ENCODE data around the gene ZNF771.

The ZNF771 gene

GRCh38 chr16:30407102-30407803 is at the start of gene ZNF771:
Gene ZNF771 (plus strand): TSS chr16:30407606. CDS start chr16:30408054, 448 bp downstream.
- no peak for FAIRE-seq

DNA sequence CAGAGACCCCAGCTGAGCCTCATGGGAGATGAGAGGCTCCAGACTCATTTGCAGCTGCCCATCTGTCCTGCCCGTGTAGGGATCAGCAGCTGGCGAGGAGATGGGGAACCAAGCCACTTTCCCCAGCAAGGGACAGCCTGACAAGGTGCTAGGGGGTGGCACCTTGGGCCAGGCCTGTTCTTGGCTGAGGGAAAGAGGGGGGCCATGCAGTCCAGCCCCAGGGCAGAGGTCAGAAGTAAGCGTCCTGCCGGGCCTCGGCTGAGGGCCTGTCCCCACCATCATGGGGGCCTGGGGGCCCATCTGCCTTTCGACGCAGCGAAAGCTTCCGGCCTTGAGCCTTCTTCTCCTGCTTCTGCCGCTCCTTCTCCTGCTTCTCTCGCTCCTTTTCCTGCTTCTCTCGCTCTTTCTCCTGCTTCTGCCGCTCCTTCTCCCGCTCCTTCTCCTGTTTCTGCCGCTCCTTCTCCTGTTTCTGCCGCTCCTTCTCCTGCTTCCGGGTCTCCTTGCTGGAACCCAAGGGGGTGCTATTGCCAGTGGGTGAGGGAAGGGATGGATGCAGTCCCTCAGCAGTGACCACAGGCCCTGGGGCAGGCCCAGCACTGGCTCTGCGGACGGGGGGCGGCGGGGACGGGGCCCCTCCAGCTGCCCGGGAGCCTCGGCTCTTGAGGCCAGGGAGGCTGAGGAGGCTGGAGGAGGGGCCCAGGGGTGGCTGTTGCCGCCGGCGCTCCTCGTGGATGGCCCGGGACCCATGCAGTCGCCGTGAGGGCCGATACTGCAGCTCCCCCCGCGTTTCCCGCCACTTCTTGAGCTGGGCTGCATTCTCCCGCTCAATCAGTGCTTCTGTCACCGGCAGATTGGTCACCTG is 49.5 kb upstream of the ZNF771 start:
- no peak for FAIRE-seq

GRCh38 chr16:30358577-30358936 is 48.8 kb upstream of the ZNF771 start:
- FAIRE-seq = no peak

DNA sequence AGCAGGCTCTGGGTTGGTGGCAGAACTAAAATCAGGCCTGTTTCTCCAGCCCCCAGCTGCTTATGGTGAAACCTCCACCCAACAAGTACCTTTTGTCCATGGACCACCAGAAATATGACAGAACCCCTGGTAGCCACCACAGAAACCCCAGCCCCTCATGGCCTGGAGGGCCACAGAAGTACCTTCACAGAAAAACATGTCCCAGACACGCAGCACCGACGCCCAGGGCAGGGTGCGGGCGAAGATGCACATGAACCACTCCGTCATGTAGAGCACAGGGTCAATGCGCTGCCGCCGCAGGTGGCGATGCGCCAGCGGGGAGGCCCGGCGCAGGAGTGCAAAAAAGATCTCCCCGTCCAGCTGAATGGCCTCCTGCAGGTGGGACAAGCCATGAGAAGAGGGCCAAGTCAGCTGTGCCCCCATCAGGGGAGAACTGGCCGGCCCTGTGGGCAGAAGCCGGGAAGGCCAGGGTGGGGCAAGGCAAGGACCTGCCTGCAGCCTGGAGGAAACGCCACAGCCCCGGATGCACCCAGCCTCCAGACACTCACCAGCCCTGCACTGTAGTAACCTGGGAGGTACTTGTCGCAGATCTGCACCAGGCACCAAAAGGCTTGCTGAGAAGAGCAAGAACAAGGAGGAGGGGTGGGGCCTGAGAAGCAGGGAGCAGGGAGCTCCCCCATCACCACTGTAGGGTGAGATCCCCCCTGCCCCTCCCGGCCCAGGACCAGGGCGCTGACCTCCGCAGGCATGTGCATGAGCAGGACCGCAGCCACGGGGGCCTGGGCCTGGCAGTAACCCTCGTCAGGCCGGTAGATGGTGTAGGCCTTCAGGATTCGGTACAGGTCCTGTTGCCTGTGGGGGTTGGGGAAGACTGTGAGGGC is 48.2 kb upstream of the ZNF771 start:
- FAIRE-seq = no peak

DNA sequence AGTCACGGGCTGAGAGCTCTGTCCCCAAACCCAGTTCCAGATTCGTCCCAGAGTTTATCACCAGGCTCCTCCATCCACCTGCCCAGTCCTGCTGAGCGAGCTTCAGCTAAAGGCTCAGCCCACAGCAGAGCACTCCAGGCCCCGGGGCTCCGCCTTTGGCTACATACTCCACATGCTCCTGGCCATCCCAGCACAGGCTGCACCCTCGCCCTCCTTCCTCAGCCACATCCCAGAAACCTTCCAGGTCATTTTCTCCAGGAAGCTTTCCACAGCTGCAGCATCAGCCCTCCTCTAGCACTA is 47.6 kb upstream of the ZNF771 start:
- FAIRE-seq = no peak

DNA sequence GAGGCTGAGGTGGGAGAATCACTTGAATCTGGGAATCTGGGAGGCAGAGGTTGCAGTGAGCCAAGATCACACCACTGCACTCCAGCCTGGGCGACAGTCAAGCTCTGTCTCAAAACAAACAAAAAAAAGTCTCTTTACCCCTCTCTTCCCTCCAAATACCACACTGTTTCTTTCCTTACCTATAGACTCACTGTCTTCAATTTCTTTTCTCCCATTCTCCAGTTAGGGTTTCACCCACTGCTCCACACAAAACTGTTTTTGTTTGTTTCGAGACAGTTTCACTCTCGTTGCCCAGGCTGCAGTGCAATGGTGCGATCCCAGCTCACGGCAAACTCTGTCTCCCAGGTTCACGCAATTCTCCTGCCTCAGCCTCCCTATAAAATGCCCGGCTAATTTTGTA is 46.2 kb upstream of the ZNF771 start:
- no peak for FAIRE-seq

- no peak for FAIRE-seq
Measured at GRCh38 chr16:30365200-30365599, 42.2 kb upstream of the ZNF771 start.

GRCh38 chr16:30366511-30366910 is 40.9 kb upstream of the ZNF771 start:
- FAIRE-seq = no peak

GRCh38 chr16:30367349-30368009 is 39.9 kb upstream of the ZNF771 start:
- FAIRE-seq = no peak

DNA sequence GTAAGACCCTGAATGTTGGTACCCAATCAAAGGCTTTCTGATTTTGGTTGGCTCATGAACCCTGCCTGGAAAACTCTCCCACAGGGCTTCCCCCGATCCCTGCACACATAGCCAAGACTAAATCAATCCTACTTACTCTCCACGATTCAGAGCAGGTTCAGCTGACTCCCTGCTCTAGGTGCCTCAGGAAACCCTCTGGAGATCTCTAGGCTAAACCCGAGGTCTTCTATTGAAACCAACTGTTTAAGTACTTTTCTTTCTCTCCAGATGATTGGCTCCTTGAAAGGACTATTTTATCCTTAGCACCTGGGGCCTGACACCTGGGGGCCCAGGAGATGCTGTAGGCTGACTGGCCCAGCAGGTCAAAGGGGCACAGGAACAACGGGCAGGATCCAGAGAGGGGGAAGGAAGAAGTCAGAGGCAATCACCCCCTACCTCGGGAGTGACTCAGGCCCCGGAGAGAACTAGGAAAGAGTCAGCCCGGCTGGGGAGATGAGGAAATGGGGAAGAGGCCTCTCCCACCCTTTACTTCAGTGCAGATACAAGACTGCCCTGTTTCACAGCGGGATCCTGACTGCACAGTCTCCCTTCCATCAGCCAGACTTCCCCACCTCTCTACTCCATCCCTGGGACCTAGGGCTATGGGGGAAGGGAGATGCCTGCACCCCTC is 39.1 kb upstream of the ZNF771 start:
- FAIRE-seq = no peak

- no peak for FAIRE-seq
Measured at GRCh38 chr16:30368792-30369090, 38.7 kb upstream of the ZNF771 start.

DNA sequence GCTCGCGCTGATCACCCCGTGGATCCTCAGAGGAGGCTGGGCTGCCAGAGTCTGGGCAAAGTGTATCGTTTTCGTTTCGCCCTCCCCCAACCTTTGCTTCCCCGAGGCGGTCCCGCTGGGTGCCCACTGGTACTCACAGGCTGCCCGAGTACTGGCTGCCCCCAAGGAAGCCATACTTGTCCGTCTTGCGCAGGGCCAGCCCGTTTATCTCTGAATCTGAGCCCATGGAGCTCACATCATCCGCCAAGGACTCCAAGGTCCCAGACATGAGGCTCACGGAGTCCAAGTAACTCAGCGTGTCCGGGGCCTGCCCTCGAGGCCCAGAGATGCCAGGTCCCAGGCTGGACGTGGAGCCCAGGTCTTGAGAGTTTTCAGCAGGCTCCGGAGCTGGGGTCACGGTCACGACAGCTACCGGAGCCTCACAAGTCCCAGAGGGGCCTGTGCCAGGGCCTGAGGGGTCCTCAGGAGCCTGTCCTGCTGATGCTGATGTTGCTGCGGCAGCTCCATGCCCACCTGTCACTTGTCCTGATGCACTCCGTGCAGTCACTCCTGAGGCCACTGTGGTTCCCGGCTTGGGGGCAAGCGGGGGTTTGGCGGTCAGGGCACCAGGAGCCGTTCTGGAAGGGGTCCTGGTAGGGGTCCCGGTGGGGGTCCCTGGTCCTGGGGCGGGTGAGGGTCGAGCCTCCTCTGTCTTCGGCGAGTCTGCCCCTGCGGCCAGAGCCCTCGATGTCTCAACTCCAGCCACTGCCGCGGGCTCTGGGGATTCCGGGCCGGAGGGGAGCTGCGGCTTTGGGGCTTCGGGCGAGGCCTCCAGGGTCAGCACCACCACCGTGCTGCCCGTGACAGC is 38.1 kb upstream of the ZNF771 start:
- no peak for FAIRE-seq

DNA sequence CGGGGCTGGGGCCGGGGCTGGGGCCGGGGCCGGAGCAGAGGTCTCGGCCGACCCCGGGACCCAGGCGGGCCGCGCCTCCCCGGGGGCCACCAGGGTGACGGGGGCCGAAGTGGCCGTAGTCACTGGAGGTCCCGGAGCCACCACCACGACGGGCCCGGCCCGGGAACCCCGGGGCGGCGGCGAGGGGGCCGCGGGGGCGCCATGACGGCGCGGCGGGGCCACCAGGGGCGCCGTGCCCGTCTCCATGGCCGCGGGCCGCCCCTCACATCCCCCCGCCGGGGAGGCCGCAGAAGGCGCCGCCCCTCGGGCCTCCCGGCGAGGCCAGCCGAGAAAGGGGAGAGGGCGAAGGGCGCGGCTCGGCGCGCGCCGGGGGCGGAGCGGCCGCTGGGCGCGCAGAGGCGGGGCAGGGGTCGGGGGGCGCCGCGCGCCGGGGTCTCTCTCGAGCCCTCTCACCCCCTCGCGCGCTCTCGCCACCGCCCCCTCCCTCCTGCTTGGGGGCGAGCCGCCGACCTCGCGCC is 37.4 kb upstream of the ZNF771 start:
- no peak for FAIRE-seq

GRCh38 chr16:30370456-30371247 is 36.8 kb upstream of the ZNF771 start, which contains the start of gene TBC1D10B:
Gene TBC1D10B (minus strand): TSS chr16:30370494. CDS start chr16:30370183, 311 bp downstream.
- peak; percentile 100 for FAIRE-seq

DNA sequence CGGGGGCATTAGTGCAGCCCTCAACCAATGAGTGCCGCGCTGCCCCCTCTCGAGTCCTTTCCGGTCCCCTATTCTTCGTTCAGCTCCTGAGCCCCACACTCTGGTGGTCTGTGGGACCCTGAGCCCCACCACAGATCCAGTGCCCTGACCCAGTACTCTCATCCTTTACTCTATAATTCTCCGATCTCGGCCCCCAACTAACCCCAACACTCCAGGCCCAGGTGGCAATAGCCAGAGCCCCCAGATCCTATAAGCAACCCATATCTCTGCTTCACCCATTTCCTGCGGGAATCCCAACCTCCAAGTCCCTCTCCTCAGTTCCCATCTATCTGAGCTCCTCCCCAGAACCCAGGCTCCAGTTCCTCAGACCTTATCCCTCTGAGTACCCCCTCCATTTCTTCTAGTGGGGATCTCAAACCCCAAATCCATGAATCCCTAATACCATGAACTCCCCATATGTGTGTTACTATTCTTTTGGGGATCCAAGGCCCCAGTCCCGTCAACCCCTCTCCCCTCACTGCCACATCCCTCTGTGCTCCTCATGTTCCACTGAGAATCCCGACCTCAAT is 36.1 kb upstream of the ZNF771 start:
- no peak for FAIRE-seq

DNA sequence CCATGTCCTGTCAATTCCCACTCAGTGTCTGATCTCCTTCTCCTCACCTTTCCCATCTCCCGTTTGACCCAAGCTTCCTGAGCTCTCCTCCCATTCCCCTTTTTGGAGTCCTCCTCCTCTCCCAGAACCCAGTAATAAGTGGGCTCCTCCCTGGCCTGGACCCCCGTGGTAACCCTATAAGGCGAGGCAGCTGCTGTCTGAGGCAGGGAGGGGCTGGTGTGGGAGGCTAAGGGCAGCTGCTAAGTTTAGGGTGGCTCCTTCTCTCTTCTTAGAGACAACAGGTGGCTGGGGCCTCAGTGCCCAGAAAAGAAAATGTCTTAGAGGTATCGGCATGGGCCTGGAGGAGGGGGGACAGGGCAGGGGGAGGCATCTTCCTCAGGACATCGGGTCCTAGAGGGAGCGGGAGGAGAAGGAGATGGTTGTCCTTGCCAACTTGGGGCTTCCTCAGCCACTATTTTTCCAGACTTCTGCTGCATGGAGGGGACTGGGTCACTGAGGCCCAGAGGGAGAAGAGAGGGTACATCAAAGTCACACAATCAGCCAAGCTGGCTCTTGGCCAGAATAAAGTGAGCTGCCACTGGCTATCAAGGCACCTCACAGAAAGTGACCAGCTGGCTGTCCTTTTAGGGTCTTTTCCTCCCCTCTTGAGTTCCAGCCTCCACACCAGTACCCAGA is 35.2 kb upstream of the ZNF771 start:
- no peak for FAIRE-seq

GRCh38 chr16:30372725-30373124 is 34.7 kb upstream of the ZNF771 start:
- no peak for FAIRE-seq

DNA sequence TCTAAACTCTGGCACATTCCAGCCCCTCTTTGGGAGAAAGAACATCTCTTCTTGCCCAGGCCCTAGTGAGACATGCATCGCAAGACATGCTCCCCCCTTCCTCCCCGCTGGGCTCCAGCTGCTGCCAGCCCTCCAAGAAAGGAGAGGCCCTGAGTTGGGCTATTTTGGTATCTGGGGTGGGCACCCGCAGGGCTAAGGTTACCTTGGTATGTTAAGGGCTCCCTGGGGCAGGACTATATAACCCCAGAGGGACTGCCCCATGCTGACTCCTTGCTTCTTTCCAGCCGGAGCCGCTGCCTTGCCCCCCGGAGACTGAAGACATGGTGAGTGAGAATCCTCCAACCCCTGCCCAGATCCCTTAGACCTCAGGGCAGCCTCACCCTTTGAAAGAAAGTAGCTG is 32.9 kb upstream of the ZNF771 start, which contains the start of gene MYL11:
TSS of gene MYL11 (plus strand) at position 265 of the 400 bp plus-strand sequence. CDS start at position 321, 56 bp downstream.
- no peak for FAIRE-seq

- no peak for FAIRE-seq
Measured at GRCh38 chr16:30375864-30376263, 31.5 kb upstream of the ZNF771 start.

Measured in G401.6 (cell line).